Esophagus squamous epithelium (tissue), 4 donors: ENCODE data around the gene RASSF3.
A peak's percentile ranks its signal among the peaks of the same experiment; 100 is the strongest.

Source experiments
- CTCF ChIP-seq, 6 experiments: fragments of 450-650 bp in 4 of 6; fragments of 200-600 bp in 2 of 6; sonication (generic) in 2 of 6; IDR thresholded peaks; one replicate each; pipeline ENCODE4 v1.5.1; 2016 to 2019; ENCODE audit warnings: antibody characterized with exemption in 6 of 6, mild to moderate bottlenecking in 4 of 6, moderate library complexity in 4 of 6
- POLR2A ChIP-seq, 4 donors: fragments of 450-650 bp; IDR thresholded peaks; one replicate each; pipeline ENCODE4 v1.6.1; 2017; ENCODE audit warnings: antibody characterized with exemption in 4 of 4, mild to moderate bottlenecking in 4 of 4, moderate library complexity in 3 of 4

GRCh38 chr12:64610660-64611340 lies 505 bp downstream of the RASSF3 start:
- TF ChIP-seq CTCF (IDR thresholded peaks at IDR 0.05) (no peak), POLR2A (IDR thresholded peaks at IDR 0.05) (peak in 2 of 4 donors; percentile 7 to 10)
